SK-N-MC (cell line): ENCODE results near the gene SLC25A10.

Experiments used
- DNase-seq: peaks from one replicate; pipeline ENCODE4 v3.0.0-alpha.2; 2011; ENCODE audit warnings: low read depth, low spot score
- H3K27ac ChIP-seq: fragments of 200-600 bp; sonication (generic); 2 replicates; pipeline ENCODE4 v1.5.1; 2016; ENCODE audit warnings: mixed run types
- H3K36me3 ChIP-seq: fragments of 200-600 bp; sonication (generic); 2 replicates; pipeline ENCODE4 v1.6.1; 2017; ENCODE audit warnings: antibody characterized with exemption, low read length, mixed read lengths; ENCODE audit not compliant: insufficient read depth
- H3K4me3 ChIP-seq: fragments of 200-600 bp; sonication (generic); 2 replicates; pipeline ENCODE4 v1.5.1; 2016
- H3K9ac ChIP-seq: fragments of 200-600 bp; sonication (generic); 2 replicates; pipeline ENCODE4 v1.8.0; 2017; ENCODE audit warnings: mixed run types, mixed read lengths; ENCODE audit not compliant: insufficient read length
- H3K9me3 ChIP-seq: fragments of 200-600 bp; sonication (generic); 2 replicates; pipeline ENCODE4 v1.6.1; 2017; ENCODE audit warnings: low read depth, mild to moderate bottlenecking, antibody characterized with exemption, low read length, moderate library complexity, mixed read lengths
- EZH2 ChIP-seq: fragments of 200-600 bp; sonication (generic); IDR thresholded peaks from one replicate; pipeline ENCODE4 v1.6.1; 2017; ENCODE audit warnings: antibody characterized with exemption
- FOXP2 ChIP-seq: optimal IDR thresholded peaks from 2 replicates; pipeline ENCODE3; 2011; ENCODE audit warnings: mild to moderate bottlenecking, moderate library complexity; ENCODE audit not compliant: insufficient read depth; ENCODE audit errors: extremely low read length, control extremely low read depth
- POLR2AphosphoS5 ChIP-seq: IDR thresholded peaks from 2 replicates; pipeline ENCODE4 v1.6.1; 2012; ENCODE audit warnings: mild to moderate bottlenecking, low read depth, low read length, borderline replicate concordance

SLC25A10 gene

GRCh38 chr17:81711814-81712467, at the start of gene SLC25A10:
SLC25A10 (plus strand) TSS chr17:81712284; CDS start chr17:81712427, 143 bp downstream.
- no peak for DNase-seq
- no peaks in the 10 kb centered on the region for H3K9me3 ChIP-seq
- H3K4me3 ChIP-seq, result peak within 1 kb of the TSS; percentile 89
- peak; percentile 23; the same call in 1 of the 2 replicates for TF ChIP-seq POLR2AphosphoS5
- no peak for TF ChIP-seq EZH2
- peaks cover 13% of the 10 kb centered on the region for H3K36me3 ChIP-seq
- peak within 1 kb of the TSS; percentile 90 for H3K9ac ChIP-seq
- peak within 1 kb of the TSS; percentile 80; the same call in 1 of the 2 replicates for H3K27ac ChIP-seq

DNA sequence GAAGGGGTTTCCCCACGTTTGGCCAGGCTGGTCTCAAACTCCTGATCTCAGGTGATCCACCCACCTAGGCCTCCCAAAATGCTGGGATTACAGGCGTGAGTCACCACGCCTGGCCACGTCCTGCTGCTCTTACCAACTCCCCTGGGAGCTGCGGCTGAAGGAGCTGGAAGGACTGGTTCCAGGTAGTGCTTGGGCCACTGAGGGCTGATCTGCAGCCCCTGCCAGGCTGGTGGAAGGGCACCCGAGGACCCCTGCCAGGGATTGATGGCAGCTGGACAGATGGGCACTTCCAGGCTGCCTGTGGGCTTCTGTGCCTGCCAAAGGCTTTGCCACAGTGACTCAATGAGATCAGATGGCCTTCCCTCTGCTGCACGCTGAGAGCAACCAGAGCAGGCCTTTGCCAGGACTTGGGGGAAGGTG, 48.0 kb upstream of the SLC25A10 start:
- no peak overlapping the region for H3K27ac ChIP-seq
- H3K9me3 ChIP-seq, result no peaks in the 10 kb centered on the region
- TF ChIP-seq FOXP2 (no peak), POLR2AphosphoS5 (peak; percentile 10; the same call in 1 of the 2 replicates), EZH2 (no peak)
- no peak for DNase-seq
- no peak overlapping the region for H3K9ac ChIP-seq
- no peak overlapping the region for H3K4me3 ChIP-seq
- H3K36me3 ChIP-seq, result peaks cover 21% of the 10 kb centered on the region

- Histone ChIP-seq H3K27ac (peak overlapping the region; percentile 72), H3K9ac (peak overlapping the region; percentile 91), H3K36me3 (peaks cover 33% of the 10 kb centered on the region), H3K4me3 (peak overlapping the region; percentile 91), H3K9me3 (no peaks in the 10 kb centered on the region)
- TF ChIP-seq POLR2AphosphoS5 (no peak), EZH2 (no peak), FOXP2 (no peak)
- no peak for DNase-seq
Measured at GRCh38 chr17:81665205-81666091, 46.6 kb upstream of the SLC25A10 start.

DNA sequence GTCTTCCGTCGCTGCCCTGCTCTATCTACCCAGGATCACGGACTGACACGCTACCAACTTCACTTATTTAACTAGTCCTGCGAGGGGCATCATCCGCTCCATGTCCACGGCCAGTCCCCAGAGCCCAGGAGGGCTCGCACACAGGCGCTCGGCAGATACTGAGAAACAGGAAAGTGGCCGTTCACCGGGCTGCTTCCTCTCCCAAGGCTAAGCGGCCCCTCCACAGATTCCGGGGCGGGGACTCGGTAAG, 46.1 kb upstream of the SLC25A10 start:
- DNase-seq, result no peak
- Histone ChIP-seq H3K27ac (peak overlapping the region; percentile 72), H3K9me3 (no peaks in the 10 kb centered on the region), H3K9ac (peak overlapping the region; percentile 91), H3K36me3 (peaks cover 39% of the 10 kb centered on the region), H3K4me3 (peak overlapping the region; percentile 91)
- TF ChIP-seq POLR2AphosphoS5, result no peak
- TF ChIP-seq EZH2, result no peak
- TF ChIP-seq FOXP2, result no peak

DNA sequence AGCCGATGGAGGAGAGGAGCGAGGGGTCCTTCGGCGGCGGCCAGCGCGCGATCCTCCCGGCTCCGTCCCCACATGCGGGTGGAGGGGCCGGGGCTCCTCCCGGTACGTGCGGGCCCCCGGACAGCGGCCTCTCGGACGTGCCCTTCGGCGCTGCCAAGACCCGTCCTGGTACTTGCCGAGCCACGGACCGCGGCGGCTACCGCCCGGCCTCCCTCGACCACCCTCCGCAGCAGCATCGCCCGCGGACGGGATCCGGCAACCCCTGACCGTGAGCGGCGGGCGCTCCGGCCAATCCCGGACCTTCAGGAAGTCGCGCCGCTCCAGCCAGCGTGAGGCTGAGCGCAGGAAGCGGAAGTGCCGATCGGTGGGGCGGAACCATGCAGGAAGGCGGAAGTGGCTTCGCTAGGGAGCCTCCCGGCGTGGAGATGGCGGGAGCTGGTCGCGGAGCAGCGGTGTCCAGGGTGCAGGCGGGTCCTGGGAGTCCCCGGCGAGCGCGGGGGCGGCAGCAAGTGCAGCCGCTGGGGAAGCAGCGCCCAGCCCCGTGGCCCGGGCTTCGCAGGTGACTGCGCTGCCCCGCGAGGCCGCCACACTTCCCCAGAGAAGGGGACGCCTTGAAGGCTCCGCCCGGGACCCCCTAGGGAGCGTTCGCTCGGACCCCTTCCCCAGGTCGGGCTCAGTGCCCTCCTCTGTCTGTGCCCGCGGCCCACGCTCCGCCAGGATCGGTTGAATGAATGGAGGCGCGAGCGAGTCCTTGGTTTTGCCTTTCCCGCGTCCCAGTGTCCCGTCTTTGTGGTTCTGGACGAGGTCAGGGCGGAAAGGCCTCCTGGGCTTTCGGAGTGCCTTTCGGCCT, 45.5 kb upstream of the SLC25A10 start, which contains the start of the genes CCDC137 and OXLD1:
Gene CCDC137, plus strand, starts transcription at position 396 of the 850 bp plus-strand sequence. Its CDS starts 30 bp downstream, at position 426.
Gene OXLD1, minus strand, starts transcription at position 264 of the 850 bp plus-strand sequence. Its CDS starts 28 bp downstream, at position 236.
- Histone ChIP-seq H3K9ac (peak within 1 kb of the TSS; percentile 91), H3K27ac (peak within 1 kb of the TSS; percentile 72), H3K4me3 (peak within 1 kb of the TSS; percentile 91), H3K36me3 (peaks cover 44% of the 10 kb centered on the region), H3K9me3 (no peaks in the 10 kb centered on the region)
- no peak for TF ChIP-seq EZH2
- TF ChIP-seq POLR2AphosphoS5, result peak; percentile 94; the same call in 1 of the 2 replicates
- peak; percentile 64 for DNase-seq

- H3K9me3 ChIP-seq, result no peaks in the 10 kb centered on the region
- no peak overlapping the region; the same call in 1 of the 2 replicates for H3K27ac ChIP-seq
- H3K4me3 ChIP-seq, result peak overlapping the region; percentile 91
- peak overlapping the region; percentile 60 for H3K9ac ChIP-seq
- H3K36me3 ChIP-seq, result peaks cover 56% of the 10 kb centered on the region
- TF ChIP-seq FOXP2 (no peak), POLR2AphosphoS5 (no peak), EZH2 (no peak)
- no peak for DNase-seq
Measured at GRCh38 chr17:81667754-81668153, 44.3 kb upstream of the SLC25A10 start.

DNA sequence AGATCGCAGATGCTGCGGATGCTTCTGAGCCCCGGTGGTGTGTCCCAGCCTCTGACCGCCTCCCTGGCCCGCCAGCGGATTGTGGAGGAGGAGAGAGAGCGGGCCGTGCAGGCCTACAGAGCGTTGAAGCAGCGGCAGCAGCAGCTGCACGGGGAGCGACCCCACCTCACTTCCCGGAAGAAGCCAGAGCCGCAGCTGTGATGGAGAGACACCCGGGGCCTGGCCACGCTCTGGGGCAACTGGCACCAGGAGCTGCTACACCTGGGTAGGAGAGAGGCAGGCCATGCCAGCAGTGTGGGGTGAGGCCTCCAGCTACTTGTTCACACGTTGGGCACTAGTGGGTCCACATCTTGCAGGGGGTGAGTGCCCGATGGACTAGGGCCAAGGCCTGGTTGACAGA, 39.6 kb upstream of the SLC25A10 start:
- TF ChIP-seq POLR2AphosphoS5, result no peak
- no peak for TF ChIP-seq FOXP2
- no peak for TF ChIP-seq EZH2
- Histone ChIP-seq H3K36me3 (peaks cover 57% of the 10 kb centered on the region), H3K9me3 (no peaks in the 10 kb centered on the region), H3K4me3 (no peak overlapping the region), H3K9ac (no peak overlapping the region), H3K27ac (no peak overlapping the region)
- DNase-seq, result no peak

DNA sequence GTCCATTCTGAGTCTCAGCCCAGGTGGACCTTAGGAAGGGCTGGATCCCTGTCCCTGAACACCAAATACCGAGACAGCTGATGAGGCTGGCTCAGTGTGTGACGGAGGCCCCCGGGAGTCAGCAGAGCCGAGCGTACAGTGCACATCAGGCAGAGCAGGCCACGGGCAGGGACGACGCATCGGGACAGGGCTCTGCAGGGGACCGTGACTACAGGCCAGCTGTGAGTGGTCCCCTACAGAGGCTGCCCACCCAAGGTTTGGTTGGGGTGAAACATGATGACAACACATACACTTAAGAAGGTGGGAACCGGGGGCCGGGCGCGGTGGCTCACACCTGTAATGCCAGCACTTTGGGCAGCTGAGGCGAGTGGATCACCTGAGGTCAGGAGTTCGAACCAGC, 39.1 kb upstream of the SLC25A10 start:
- Histone ChIP-seq H3K4me3 (no peak overlapping the region), H3K9ac (no peak overlapping the region), H3K27ac (no peak overlapping the region), H3K36me3 (peaks cover 55% of the 10 kb centered on the region), H3K9me3 (no peaks in the 10 kb centered on the region)
- TF ChIP-seq FOXP2, result no peak
- TF ChIP-seq POLR2AphosphoS5, result no peak
- no peak for TF ChIP-seq EZH2
- no peak for DNase-seq
